Measurements from ENCODE around the gene PRTN3.

Gene PRTN3, protein sequence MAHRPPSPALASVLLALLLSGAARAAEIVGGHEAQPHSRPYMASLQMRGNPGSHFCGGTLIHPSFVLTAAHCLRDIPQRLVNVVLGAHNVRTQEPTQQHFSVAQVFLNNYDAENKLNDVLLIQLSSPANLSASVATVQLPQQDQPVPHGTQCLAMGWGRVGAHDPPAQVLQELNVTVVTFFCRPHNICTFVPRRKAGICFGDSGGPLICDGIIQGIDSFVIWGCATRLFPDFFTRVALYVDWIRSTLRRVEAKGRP

DNA sequence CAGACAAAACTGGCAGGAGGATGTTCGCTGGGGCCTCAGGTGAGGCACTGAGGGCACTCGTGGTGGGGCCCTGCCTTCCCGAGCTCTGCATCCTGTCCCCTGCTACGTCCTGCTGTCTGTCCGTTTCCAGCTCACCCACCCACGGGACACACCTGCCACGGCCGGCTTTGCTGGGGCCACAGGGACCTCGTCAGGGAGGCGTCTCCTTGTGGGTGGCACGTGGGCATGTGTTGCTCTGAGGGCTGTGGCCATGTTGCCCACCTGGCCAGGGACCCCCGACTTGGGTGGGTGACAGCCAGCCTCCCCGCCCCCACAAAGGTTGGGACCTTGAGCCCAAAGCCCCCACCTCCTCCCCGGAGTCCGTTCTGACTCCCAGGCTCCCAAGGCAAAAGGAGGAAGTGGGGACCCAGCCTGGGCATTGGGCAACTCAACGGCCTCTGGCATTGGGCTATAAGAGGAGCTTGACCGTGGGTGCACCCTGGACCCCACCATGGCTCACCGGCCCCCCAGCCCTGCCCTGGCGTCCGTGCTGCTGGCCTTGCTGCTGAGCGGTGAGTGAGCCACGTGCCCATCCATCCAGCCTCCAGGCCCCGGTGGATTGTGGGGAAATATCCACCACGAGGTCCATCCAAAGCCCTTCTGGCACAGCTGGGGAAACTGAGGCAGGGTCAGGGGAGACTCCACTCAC, at the start of gene PRTN3:
TSS of gene PRTN3 (plus strand) at position 481 of the 688 bp plus-strand sequence. CDS start at position 491, 10 bp downstream.
- DNase-seq: no peak

GRCh38 chr19:791007-791566, 49.7 kb upstream of the PRTN3 start:
- DNase-seq: no peak

- DNase-seq: no peak
Observed at GRCh38 chr19:791567-792305, 49.1 kb upstream of the PRTN3 start.

DNA sequence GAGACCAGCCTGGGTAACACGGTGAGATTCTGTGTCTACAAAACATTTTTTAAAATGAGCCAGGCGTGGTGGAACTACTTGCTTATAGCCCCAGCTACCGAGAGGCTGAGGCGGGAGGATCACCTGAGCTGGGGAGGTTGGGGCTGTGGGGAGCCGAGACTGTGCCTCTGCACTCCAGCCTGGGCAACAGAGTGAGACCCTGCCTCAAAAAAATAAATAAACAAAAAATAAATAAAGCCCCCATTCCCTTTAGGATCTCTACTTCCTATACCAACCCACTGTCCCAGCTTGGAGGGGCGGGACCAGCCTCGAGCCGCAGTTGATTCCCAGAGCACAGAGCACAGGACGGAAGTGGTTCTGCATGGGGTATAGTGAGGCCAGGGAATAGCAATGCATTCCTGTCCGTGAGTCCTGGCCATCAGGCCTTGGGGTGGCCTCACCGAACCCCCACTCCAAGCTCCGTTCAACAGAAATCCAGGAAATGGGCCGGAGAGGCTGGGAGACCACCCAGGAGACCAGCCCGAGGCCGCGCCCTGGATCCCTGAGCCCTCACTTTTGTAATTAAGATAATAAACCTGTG, 48.4 kb upstream of the PRTN3 start:
- no peak for DNase-seq

GRCh38 chr19:793806-794205, 47.0 kb upstream of the PRTN3 start:
- DNase-seq: no peak

DNA sequence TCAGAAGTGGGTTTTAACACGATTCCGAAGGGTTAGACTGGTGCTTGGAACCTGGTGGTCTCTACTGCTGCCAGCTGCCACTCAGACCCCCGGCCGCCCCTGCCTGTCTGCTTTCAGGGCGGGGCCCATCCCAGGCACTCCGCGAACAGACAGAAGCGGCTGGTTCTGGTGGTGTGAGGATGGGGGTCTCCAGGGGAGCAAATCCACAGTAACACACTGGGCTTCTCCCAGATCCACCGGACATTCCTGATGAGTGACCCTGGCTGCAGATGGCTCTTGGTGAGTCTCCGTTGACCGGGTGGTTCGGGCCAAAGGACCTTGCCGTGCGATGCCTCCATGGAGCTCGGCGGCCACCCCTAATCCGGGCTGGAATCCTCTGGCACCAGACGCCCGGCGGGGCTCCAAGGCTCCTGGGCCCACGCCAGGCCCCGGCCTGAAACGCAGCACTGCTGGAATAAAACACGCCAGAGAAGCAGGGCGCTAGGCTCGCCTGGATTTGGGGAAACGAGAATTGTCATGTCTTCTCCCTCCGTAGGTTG, 45.7 kb upstream of the PRTN3 start:
- no peak for DNase-seq

GRCh38 chr19:795691-796581, 44.9 kb upstream of the PRTN3 start:
- no peak for DNase-seq

- DNase-seq: peak; percentile 100
Observed at GRCh38 chr19:796692-797527, 43.9 kb upstream of the PRTN3 start, which contains the start of gene PTBP1. Gene PTBP1, plus strand, starts transcription at chr19:797452. Its CDS starts 46 bp downstream, at chr19:797498.

DNA sequence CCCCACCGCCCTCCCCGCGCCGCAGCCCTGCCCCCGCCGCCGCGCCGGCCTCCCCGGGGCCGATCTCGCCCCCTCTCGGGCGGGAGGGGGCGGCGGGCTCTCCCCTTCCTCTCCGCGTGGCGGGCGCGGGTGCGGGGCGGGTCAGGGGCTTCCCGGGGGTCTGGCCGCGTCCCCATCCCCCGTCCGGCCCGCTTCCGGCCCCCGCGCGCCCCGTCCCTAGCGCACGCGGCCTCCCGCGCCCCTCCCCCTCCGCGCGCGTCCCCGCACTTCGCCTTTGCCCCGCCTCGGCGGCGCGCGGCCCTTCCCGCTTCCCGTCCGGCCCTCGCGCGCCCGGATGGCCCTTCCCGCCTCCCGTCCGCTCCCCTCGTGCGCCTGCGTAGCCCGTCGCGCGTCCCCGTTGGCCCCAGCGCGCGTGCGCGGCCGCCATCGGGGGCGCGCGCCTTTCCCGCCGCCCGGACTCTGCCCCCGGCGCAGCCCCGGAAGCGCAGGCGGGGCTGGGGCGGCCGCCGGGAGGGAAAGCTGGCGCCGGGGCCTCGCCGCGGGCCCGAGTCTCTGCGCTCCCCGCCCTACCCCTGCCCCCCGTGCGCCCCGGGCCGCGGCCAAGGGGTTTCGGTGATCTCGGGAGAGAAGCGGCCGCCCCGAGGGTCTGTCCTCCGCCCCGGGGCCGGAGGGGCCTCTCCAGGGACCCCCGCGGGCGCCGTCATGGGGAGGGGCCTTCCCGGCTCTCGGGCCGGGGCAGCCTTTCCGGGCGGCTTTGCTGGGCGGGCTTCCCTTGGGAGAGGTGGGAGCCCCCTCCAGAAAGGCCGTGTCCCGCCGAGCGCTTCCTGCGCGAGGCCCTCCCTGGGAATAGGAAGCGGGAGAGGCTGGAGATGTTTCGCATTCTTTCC, 43.0 kb upstream of the PRTN3 start:
- DNase-seq: peak; percentile 90

DNA sequence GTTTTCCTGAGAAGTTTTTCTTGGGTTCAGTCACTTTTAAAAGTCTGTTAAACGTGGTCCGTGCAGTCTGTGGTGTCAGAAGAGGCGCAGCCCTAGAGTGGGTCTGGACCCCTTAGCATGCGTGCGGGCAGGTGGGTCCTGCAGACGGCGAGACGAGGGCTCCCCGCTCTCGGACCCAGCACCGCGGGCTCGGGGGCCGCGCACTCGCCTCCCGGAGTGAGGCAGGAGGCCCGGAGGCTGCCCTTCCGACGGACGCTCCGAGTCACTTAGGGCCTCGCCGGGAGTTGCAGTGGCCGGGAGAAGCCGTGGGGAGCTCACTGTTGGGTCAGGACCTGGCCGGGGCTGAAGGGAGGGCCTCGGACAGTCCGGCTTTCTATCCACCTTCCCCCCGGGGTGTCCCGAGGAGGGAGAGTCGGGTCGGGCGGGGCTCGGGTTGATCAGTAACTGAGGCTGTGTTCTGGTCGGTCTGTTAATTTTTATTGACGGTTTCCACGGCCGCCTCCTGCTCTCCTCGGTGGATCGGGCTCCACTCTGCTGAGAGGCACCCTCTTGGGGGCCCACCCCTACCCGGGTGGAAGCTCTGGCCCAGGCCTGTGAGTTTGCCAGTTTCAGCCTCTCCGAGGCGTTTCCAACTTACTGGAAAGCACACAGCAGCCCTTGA, 42.3 kb upstream of the PRTN3 start:
- no peak for DNase-seq

DNA sequence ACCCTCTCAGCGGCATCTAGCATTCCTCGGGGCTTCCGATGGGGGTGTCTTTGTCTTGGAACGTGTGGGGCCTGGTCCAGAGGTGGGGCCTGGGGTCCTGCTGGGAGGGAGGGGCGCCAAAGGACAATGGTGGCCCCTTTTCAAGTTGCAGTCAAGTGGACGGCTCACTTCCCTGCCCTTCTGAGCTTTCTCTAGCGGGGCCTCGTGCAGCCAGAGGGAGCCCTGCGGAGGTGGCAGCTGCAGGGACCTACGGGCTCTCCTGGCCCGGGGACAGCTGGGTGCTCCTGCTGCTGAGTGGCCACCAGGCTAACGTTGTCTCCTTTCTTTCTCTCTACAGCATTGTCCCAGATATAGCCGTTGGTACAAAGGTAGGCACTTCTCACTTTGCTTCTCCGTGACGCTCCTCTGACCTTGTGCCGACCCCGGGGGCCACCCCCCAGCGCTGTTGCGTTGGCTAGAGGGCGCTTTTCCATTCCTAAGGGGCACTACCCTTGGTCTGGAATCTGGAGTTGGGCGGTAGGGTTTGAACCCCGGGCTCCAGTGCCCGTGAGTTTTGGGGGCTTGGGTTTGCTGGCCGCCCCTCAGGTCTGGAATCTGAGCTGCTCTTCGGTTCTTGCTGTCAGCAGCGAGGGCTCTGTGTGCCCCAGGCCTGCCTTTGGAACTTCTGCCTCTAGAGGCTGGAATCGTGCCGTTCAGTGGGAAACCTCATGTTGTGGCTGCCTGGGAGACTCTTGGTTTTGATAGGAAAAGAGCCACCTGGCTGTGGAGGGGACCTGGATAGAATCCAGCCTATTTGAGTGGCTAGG, 41.5 kb upstream of the PRTN3 start:
- no peak for DNase-seq

GRCh38 chr19:800360-801029, 40.3 kb upstream of the PRTN3 start:
- no peak for DNase-seq

GRCh38 chr19:801030-801860, 39.6 kb upstream of the PRTN3 start:
- no peak for DNase-seq

DNA sequence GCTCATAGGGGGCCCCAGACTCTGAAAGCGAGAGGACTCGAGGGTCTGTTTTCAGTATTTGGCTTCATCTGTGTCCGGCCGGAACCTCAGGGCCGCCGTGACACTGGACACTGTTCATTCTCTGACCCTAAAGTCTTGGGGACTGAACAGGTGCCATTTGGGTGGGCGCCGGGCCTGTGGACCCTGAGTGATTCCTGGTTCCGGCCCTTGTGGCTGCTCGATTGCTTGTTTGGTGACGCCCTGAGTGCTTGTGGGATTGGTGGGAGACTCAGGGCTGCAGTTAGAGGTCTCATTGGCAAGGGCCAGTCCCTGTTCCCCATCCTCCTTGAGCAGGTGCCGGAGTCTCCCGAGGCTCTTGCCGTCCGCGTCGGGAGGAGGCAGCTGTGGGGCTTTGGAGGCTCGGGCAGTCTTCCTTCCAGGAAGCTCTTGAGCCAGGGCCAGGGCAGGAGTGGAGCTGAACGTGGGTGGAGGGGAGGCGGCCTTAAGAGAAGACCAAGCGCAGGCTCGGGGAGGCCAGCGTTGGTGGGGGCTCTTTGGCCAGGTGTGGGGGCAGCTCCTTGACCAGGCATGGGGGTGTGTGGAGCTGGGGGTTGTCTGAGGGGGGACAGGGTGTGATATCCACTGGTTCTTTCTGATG, 38.8 kb upstream of the PRTN3 start:
- DNase-seq: no peak

DNA sequence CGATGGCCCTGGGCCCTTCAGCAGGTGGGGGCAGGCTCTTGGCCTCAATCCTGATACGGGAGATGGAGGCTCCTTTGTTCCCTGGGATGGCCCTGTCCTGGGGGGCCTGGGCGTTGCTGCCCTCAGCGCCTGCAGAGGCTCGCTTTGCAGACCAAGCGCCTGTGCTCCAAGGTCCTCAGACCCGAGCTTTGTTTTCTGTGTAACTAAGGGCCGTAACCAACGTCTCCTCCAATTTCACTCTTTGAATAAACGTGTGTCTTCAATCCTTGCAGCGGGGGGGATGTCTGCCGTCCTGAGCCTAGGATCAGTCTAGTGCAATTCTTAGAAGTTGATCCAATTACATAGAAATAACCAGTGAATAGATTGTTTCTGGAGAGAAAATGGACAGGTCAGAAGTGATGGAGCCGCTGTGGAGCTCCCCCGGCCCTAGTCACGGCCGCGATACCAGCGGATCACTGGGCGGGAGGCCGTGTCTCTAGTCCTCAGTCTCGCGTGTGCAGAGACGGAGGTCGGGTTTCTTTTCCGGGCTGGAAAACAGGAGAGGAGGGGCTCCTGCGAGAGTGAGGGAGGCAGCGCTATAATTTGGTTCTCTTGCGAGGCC, 38.2 kb upstream of the PRTN3 start:
- no peak for DNase-seq

DNA sequence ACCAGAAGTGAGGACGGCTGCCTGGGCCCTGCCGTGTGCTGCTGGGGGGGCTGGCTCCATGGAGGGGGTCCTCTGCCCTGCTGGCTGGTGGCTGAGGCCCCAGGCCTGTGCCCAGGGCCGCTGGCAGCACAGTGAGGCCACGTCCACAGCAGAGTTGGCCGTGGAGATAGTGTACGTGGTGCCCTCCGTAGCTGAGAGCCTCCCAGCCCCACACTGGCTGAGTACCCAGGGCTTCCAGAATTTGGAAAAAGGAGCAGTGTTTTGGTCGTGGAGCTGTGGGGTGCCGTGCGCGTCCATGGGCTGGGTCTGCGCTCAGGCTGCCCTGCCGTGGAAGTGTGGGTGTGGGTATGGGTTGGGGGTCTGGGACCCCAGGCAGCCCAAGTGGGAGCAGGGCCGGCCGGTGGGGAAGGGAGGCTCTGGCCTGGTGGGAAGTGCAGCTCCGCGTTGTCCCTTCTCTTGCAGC, 37.7 kb upstream of the PRTN3 start:
- no peak for DNase-seq
